Measurements from ENCODE around the gene GJC1.

- TF ChIP-seq CTCF (IDR thresholded peaks at IDR 0.05) (no peak), POLR2A (IDR thresholded peaks at IDR 0.05) (no peak)
Measured at GRCh38 chr17:44847586-44847985, 17.5 kb upstream of the GJC1 start, which contains the start of gene HIGD1B.

All from ovary (tissue), 3 donors.